Measurements from ENCODE around the gene CLIP1. TPM values are rescaled to one million over a fixed set of nuclear protein-coding genes. Genes with fewer than 3 reads are reported as not detected.
"Not testable (repeated sequence)": the region's sequence is repeated elsewhere in the genome, so short reads cannot be mapped to it uniquely, and the experiment has no call there.

CLIP1 gene
- total RNA-seq, 1 donor from 2014 or later, result 88.1 TPM

GRCh38 chr12:122395319-122395718 is 27.1 kb downstream of the CLIP1 start:
- no peak for DNase-seq (ENCODE audit: low spot score)

- no peak for DNase-seq (ENCODE audit: low spot score)
Observed at GRCh38 chr12:122394626-122395194, 27.8 kb downstream of the CLIP1 start.

DNA sequence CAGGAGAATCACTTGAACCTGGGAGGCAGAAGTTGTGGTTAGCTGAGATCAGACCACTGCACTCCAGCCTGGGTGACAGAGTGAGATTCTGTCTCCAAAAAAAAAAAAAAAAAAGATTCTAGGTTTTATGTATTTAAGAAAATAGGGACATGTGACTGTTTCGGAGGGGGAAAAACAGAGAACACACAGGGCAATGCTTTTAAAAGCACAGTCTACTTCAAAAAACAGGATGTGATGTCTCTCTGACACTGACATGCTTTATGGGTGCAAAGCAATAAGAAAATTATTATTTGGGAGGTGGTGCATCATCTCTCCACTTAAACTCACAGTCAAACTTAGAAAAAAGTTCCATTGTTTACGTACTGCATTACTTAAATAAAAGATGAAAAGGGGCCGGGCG is 28.7 kb downstream of the CLIP1 start:
- DNase-seq (ENCODE audit: low spot score), result no peak

GRCh38 chr12:122392411-122392810 is 30.1 kb downstream of the CLIP1 start:
- no peak for DNase-seq (ENCODE audit: low spot score)

GRCh38 chr12:122389677-122390076 is 32.8 kb downstream of the CLIP1 start:
- no peak for DNase-seq (ENCODE audit: low spot score)

- DNase-seq (ENCODE audit: low spot score), result no peak
Observed at GRCh38 chr12:122387887-122388286, 34.6 kb downstream of the CLIP1 start.

DNA sequence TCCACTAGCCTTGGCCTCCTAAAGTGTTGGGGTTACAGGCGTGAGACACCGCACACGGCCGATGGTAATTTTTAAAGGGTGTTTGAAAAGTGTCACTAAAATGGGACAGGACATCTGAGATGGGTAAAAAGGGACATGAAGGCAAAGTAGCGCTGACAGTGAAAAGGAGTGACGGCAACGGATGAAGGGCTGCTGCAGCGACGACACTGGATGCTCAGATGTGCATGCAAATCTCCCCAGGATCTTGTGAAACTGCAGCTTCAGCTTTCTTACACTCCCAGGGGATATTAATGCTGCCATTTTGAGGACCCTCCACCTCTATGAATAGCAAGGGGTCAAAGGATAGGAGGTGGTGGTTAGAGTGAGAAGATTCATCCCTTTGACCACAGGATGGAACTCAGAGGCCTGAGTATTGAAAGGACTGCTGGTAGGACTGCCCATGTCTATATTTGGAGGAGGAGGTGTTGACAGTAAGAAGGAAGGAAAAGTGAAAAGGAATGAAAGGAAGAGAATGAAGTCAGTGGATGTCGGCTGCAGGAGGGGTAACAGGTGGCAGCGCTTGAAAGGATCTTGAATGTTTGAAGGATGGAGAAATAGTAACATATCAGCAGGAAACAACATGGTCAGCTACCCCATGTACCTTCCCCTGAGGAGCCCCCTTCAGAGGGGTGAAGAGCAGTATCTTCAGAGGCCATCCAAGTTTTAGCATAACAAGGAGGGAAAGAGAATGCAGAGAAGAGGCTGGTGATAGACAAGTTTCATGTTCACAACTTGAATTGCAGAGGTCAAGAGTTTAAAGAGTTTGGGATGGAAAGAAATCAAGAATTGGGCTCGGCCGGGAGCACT is 37.1 kb downstream of the CLIP1 start:
- no peak for DNase-seq (ENCODE audit: low spot score)

GRCh38 chr12:122382919-122383350 is 39.5 kb downstream of the CLIP1 start:
- DNase-seq (ENCODE audit: low spot score), result no peak

GRCh38 chr12:122381021-122381420 is 41.4 kb downstream of the CLIP1 start:
- no peak for DNase-seq (ENCODE audit: low spot score)

- DNase-seq (ENCODE audit: low spot score), result not testable (repeated sequence)
Observed at GRCh38 chr12:122376751-122377150, 45.7 kb downstream of the CLIP1 start.

DNA sequence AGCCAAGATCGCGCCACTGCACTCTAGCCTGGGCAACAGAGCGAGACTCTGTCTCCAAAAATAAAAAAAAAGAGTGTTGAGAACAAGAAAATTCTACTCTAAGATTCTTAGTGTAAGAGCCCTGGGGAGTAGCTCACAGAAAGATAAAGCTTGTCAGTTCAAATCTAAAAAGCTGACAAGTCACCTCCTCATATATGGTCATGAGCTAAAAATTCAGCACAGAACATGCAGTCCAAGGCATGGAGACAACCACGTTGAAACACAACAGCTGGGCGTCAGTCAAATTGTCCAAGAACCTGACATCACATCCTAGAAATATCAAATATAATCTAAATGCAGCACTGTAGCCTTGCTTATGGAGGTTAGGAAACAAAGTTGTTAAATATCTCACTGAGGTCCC is 47.8 kb downstream of the CLIP1 start:
- DNase-seq (ENCODE audit: low spot score), result no peak

DNA sequence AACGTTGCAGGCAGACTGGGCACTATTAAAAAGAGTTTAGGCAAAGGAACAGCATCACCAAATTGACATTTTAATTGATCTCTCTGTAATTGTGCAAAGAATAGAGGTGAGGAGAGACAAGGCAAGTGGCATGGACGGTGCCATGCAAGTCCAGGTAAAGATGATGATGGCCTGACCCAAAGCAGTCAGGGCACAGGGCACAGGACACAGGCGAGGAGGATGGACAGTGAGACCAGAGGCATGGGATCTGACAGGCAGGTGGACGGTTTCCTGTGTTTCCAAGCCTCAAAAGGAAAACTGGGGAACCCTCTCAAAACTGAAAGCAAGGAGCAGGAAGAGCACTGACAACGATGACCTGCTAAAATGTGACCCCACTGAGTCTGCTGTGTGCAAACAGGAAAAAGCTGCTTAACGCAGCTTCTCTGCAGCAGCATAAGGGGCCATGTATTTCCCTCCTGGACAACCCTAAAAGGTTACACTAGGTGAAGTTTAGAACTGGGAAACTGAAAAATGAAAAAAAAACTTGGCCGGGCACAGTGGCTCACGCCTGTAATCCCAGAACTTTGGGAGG is 50.9 kb downstream of the CLIP1 start:
- DNase-seq (ENCODE audit: low spot score), result no peak

- no peak for DNase-seq (ENCODE audit: low spot score)
Observed at GRCh38 chr12:122368361-122369073, 54.0 kb downstream of the CLIP1 start.

GRCh38 chr12:122367632-122368031 is 54.8 kb downstream of the CLIP1 start:
- DNase-seq (ENCODE audit: low spot score), result not testable (repeated sequence)

DNA sequence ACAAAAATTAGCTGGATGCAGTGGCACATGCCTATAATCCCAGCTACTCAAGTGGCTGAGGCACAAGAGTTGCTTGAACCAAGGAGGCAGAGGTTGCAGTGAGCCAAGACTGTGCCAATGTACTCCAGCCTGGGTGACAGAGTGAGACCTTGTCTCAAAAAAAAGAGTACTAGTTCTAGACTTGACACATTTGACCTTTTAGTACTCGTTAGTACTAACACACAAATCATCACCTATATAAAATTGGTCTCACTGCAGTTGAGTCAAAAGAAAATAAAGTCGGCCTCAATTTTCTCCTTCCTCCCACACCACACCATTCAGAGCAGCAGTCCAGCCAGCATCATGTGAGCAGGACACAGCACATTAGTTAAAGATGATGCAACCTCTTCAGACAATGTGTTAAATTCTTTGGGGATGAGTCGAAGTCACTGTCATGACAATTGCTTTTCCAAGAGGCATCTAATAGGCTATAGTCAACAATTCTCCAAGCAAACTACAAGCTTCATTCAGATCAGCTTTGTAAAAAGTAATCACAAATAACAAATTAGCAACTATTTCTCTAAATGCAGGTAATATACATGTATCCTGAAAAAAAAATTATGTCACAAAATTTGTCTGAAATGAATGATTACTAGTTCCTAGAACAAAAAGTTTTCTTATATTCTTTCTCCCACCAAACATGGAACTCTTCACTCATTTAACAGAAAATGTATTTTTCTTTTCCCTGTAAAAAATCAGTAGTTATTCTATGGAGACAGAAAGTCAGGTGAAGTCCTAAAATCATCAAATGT is 55.6 kb downstream of the CLIP1 start:
- no peak for DNase-seq (ENCODE audit: low spot score)

GRCh38 chr12:122365226-122365625 is 57.2 kb downstream of the CLIP1 start:
- not testable (repeated sequence) for DNase-seq (ENCODE audit: low spot score)

DNA sequence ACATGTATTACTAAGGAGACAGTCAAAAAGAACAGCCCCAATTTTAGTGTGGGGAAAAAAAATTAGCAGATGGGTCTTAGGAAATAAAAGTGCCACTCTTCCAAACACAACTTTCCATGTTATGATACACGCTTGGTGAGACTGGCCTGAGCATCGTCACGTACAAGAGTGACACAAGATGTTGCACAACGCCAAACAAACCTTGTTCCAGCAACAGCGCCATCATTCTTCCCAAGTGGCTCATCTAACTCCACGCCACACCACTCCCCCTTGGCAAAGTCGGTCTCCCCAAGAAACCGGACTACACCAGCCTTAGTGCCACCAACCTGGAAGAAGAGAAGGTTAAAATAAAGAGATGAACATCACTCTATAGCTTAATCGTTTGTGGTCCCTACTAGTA is 58.7 kb downstream of the CLIP1 start:
- no peak for DNase-seq (ENCODE audit: low spot score)

DNA sequence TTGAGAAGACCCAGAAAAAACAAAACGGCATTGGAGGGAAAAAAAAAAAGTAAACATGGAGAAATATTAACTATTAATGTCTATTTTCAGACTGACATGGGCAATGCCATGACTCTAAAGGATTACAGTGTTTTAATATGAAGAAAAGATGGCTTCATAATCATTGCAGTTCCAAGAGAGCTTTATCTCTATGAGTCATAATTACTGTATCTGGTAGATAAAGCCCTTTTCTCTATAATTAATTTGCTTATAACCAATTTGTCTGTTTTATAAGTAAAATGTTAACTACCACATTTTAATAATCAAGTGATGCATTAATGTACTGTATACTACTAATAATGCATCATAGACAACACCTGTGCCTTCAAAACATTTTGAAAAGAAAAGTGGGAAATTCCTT is 59.7 kb downstream of the CLIP1 start:
- no peak for DNase-seq (ENCODE audit: low spot score)

- DNase-seq (ENCODE audit: low spot score), result not testable (repeated sequence)
Observed at GRCh38 chr12:122358403-122358802, 64.1 kb downstream of the CLIP1 start.

DNA sequence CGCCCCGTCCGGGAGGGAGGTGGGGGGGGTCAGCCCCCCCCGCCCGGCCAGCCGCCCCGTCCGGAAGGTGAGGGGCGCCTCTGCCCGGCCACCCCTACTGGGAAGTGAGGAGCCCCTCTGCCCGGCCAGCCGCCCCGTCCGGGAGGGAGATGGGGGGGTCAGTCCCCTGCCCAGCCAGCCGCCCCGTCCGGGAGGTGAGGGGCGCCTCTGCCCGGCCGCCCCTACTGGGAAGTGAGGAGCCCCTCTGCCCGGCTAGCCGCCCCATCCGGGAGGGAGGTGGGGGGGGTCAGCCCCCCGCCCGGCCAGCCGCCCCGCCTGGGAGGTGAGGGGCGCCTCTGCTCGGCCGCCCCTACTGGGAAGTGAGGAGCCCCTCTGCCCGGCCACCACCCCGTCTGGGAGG is 64.9 kb downstream of the CLIP1 start:
- DNase-seq (ENCODE audit: low spot score), result not testable (repeated sequence)

DNA sequence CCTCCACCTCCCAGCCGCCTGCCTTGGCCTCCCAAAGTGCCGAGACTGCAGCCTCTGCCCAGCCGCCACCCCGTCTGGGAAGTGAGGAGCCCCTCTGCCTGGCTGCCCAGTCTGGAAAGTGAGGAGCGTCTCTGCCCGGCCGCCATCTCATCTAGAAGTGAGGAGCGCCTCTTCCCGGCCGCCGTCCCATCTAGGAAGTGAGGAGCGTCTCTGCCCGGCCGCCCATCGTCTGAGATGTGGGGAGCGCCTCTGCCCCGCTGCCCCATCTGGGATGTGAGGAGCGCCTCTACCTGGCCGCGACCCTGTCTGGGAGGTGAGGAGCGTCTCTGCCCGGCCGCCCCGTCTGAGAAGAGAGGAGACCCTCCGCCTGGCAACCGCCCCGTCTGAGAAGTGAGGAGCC is 65.5 kb downstream of the CLIP1 start:
- not testable (repeated sequence) for DNase-seq (ENCODE audit: low spot score)
